Measurements from ENCODE around the gene GALNT1. TPM values are rescaled to one million over a fixed set of nuclear protein-coding genes. Genes with fewer than 3 reads are reported as not detected.

GALNT1 gene
- total RNA-seq, 1 donor from 2014 or later = 65.3 TPM

DNA sequence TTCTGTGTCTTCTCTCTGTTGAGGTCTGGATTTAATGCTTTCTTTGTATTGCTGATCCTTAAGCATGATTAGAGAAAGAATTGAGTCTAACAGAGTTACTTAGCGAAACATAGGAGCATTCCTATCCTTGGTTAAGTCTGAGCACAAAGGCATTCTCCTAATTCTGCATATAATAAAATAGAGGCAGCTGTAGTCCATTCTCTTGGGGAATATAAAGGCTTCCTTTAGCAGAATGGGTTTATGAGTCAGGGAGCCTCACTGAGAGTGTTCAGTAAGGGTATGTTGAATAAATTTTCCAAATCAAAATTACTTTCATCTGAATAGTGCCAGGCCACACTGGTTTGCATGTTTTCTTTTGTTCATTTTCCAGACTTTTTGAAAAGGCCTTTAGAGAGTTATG, 101.5 kb downstream of the GALNT1 start:
- Mint-ChIP-seq H3K27me3 (ENCODE audit: unreplicated experiment) (peaks cover 4% of the 10 kb centered on the region), H3K4me1 (ENCODE audit: low read depth, unreplicated experiment) (peaks cover 16% of the 10 kb centered on the region), H3K27ac (ENCODE audit: unreplicated experiment) (no peak overlapping the region), H3K36me3 (ENCODE audit: unreplicated experiment) (peaks cover 4% of the 10 kb centered on the region), H3K4me3 (ENCODE audit: unreplicated experiment) (no peak overlapping the region), H3K9me3 (ENCODE audit: unreplicated experiment) (peaks cover 4% of the 10 kb centered on the region)
- TF ChIP-seq, protein P1, sequence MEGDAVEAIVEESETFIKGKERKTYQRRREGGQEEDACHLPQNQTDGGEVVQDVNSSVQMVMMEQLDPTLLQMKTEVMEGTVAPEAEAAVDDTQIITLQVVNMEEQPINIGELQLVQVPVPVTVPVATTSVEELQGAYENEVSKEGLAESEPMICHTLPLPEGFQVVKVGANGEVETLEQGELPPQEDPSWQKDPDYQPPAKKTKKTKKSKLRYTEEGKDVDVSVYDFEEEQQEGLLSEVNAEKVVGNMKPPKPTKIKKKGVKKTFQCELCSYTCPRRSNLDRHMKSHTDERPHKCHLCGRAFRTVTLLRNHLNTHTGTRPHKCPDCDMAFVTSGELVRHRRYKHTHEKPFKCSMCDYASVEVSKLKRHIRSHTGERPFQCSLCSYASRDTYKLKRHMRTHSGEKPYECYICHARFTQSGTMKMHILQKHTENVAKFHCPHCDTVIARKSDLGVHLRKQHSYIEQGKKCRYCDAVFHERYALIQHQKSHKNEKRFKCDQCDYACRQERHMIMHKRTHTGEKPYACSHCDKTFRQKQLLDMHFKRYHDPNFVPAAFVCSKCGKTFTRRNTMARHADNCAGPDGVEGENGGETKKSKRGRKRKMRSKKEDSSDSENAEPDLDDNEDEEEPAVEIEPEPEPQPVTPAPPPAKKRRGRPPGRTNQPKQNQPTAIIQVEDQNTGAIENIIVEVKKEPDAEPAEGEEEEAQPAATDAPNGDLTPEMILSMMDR (IDR thresholded peaks at IDR 0.05; ENCODE audit: partially characterized antibody, unreplicated experiment) = no peak
- DNase-seq = no peak

DNA sequence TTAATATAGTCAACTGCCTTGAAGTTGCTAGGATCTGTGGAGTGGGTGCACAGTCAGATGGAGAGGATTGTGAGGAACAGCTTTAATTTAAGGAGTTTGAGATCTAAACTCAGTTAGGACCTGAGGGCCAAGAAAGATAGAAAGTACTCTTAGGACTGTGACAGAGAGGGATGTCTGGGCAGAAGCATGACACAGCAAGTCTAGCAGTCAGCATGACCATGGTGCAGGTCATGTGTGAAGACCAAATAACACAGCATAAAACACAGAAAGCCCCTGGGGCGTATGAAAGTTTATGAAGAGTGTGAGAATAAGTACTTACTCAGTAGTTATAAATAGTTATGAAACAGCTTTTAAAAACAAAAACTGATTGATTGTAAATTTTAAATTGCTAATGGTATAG, 107.2 kb downstream of the GALNT1 start:
- no peaks in the 10 kb centered on the region for H3K9me3 Mint-ChIP-seq (ENCODE audit: unreplicated experiment)
- DNase-seq = no peak
- H3K4me1 Mint-ChIP-seq (ENCODE audit: low read depth, unreplicated experiment) = no peaks in the 10 kb centered on the region
- H3K27ac Mint-ChIP-seq (ENCODE audit: unreplicated experiment) = no peak overlapping the region
- TF ChIP-seq, protein P1 (IDR thresholded peaks at IDR 0.05; ENCODE audit: partially characterized antibody, unreplicated experiment) = no peak
- H3K4me3 Mint-ChIP-seq (ENCODE audit: unreplicated experiment) = no peak overlapping the region
- no peaks in the 10 kb centered on the region for H3K36me3 Mint-ChIP-seq (ENCODE audit: unreplicated experiment)
- H3K27me3 Mint-ChIP-seq (ENCODE audit: unreplicated experiment) = no peaks in the 10 kb centered on the region

DNA sequence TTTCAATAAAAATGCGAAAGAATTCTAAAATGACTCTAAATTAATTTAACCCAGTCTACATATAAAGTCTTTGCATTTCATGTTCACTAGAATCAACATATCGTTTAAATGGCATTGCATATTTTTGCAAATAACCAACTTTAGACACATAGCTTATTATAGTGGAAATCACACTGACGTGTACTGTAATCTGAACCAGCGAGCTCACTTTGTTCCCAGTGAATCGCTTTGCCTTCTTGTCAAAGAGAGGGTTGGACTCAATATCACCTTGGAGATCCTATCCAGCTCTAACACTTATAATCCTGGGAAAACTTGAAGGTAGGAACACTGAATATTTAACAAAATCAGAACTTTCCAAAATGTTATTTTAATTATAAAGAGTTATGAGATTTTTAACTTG, 108.2 kb downstream of the GALNT1 start:
- TF ChIP-seq, protein P1 (IDR thresholded peaks at IDR 0.05; ENCODE audit: partially characterized antibody, unreplicated experiment) = no peak
- Mint-ChIP-seq H3K27ac (ENCODE audit: unreplicated experiment) (no peak overlapping the region), H3K36me3 (ENCODE audit: unreplicated experiment) (no peaks in the 10 kb centered on the region), H3K4me3 (ENCODE audit: unreplicated experiment) (no peak overlapping the region), H3K27me3 (ENCODE audit: unreplicated experiment) (no peaks in the 10 kb centered on the region), H3K9me3 (ENCODE audit: unreplicated experiment) (no peaks in the 10 kb centered on the region), H3K4me1 (ENCODE audit: low read depth, unreplicated experiment) (no peaks in the 10 kb centered on the region)
- no peak for DNase-seq

DNA sequence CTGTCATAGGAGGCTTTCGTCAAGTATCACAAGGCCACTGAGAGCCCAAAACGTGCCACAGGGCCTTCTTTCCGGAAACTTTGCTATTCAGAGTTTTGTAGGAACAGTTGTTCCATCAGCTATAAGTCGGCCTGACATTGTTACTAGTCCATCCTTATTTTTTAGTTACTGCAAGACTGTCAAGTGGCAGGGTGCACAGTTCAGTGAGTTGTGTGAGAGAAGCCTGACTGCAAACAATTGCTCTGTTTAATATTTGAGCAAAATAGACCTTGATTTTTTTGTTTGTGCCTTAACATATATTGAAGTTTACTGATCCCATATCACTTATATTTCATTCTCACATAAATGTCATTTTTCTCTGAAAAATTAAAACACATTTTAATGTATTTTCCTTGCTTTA, 110.1 kb downstream of the GALNT1 start:
- no peak overlapping the region for H3K27ac Mint-ChIP-seq (ENCODE audit: unreplicated experiment)
- TF ChIP-seq, protein P1 (IDR thresholded peaks at IDR 0.05; ENCODE audit: partially characterized antibody, unreplicated experiment) = no peak
- no peaks in the 10 kb centered on the region for H3K36me3 Mint-ChIP-seq (ENCODE audit: unreplicated experiment)
- H3K4me1 Mint-ChIP-seq (ENCODE audit: low read depth, unreplicated experiment) = no peaks in the 10 kb centered on the region
- H3K27me3 Mint-ChIP-seq (ENCODE audit: unreplicated experiment) = no peaks in the 10 kb centered on the region
- H3K9me3 Mint-ChIP-seq (ENCODE audit: unreplicated experiment) = no peaks in the 10 kb centered on the region
- H3K4me3 Mint-ChIP-seq (ENCODE audit: unreplicated experiment) = no peak overlapping the region
- no peak for DNase-seq

DNA sequence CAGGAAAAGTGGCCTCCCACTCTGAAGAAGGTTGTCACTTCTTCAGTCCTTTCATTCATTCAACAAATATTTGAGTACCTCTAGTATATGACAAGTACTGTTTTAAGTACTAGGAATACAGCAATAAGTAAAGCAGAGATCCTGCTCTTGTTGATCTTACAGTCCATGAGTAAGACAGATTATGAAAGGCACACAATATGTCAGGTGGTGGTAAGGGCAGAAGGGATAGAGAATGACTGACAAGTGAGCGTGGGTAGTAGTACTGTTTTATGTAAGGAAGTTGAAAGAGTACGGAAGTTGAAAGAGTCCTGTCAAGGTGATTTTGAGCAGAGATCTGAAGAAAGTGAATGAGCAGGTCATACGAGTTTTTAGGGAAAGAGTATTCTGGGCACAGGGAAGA, 111.3 kb downstream of the GALNT1 start:
- Mint-ChIP-seq H3K27me3 (ENCODE audit: unreplicated experiment) (no peaks in the 10 kb centered on the region), H3K9me3 (ENCODE audit: unreplicated experiment) (no peaks in the 10 kb centered on the region), H3K36me3 (ENCODE audit: unreplicated experiment) (no peaks in the 10 kb centered on the region), H3K4me1 (ENCODE audit: low read depth, unreplicated experiment) (no peaks in the 10 kb centered on the region), H3K27ac (ENCODE audit: unreplicated experiment) (no peak overlapping the region), H3K4me3 (ENCODE audit: unreplicated experiment) (no peak overlapping the region)
- TF ChIP-seq, protein P1 (IDR thresholded peaks at IDR 0.05; ENCODE audit: partially characterized antibody, unreplicated experiment) = no peak
- DNase-seq = no peak

All from glutamatergic neuron (in vitro differentiated cells).